ENCODE measurements around the gene ACBD3.

GRCh38 chr1:226199971-226200370 lies 13.4 kb upstream of the ACBD3 start:
- TF ChIP-seq CTCF (IDR thresholded peaks at IDR 0.05) = no peak
- no peak for TF ChIP-seq POLR2A (IDR thresholded peaks at IDR 0.05)
